Endothelial cell (in vitro differentiated cells): ENCODE data around the gene GJC1. TPM values are rescaled to one million over a fixed set of nuclear protein-coding genes. Genes with fewer than 3 reads are reported as not detected.
"Not testable (repeated sequence)": the region's sequence is repeated elsewhere in the genome, so short reads cannot be mapped to it uniquely, and the experiment has no call there.

ENCODE experiments used
- DNase-seq: peaks from one replicate; pipeline ENCODE4 v3.0.0; 2021; ENCODE audit warnings: low spot score
- H3K27ac Mint-ChIP-seq: one replicate; pipeline ENCODE4 v1.8.0; 2021; ENCODE audit warnings: mixed read lengths, inconsistent platforms; ENCODE audit not compliant: unreplicated experiment
- H3K27me3 Mint-ChIP-seq: one replicate; pipeline ENCODE4 v1.8.0; 2021; ENCODE audit warnings: mild to moderate bottlenecking, moderate library complexity, mixed read lengths, inconsistent platforms; ENCODE audit not compliant: unreplicated experiment
- H3K36me3 Mint-ChIP-seq: one replicate; pipeline ENCODE4 v1.8.0; 2021; ENCODE audit warnings: mild to moderate bottlenecking, low read depth, mixed read lengths, inconsistent platforms; ENCODE audit not compliant: unreplicated experiment
- H3K4me1 Mint-ChIP-seq: one replicate; pipeline ENCODE4 v1.8.0; 2021; ENCODE audit warnings: mild to moderate bottlenecking, mixed read lengths, inconsistent platforms; ENCODE audit not compliant: unreplicated experiment
- H3K4me3 Mint-ChIP-seq: one replicate; pipeline ENCODE4 v1.8.0; 2021; ENCODE audit warnings: mild to moderate bottlenecking, mixed read lengths, inconsistent platforms; ENCODE audit not compliant: unreplicated experiment
- H3K9me3 Mint-ChIP-seq: one replicate; pipeline ENCODE4 v1.8.0; 2021; ENCODE audit warnings: mixed read lengths, inconsistent platforms; ENCODE audit not compliant: unreplicated experiment
- total RNA-seq: library from RNA; stranded (reverse); fragmentation: NEBNext Ultra II Directional; extraction: Animal tissue kit (Norgen Biotek cat#: 25700); gene quantifications from one replicate; pipeline ENCODE4 v1.2.1, GENCODE V29; 2021; ENCODE audit not compliant: unreplicated experiment
- TF ChIP-seq, protein P1 (sequence below): fragments of 200-600 bp; sonication (generic); IDR thresholded peaks from one replicate; pipeline ENCODE4 v1.5.0; 2021; ENCODE audit warnings: antibody characterized with exemption; ENCODE audit not compliant: unreplicated experiment

Gene GJC1
- total RNA-seq, 1 donor from 2014 or later, result 36.5 TPM

DNA sequence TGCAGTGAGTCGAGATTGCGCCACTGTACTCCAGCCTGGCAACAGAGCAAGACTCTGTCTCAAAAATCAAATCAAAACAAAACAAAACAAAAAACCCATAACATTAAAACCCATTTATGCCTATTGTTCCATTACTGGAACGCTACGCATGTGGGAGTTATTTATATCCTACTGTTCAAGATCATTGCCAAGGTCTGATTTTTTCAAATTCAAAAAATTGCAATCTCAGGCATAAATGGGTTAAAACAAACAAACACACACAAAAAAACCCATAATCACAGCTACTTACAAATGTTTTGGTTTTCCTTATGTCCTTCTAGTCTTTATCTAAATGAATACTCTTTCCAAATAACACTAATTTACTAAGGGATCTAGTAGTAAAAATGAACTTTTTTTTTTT, 17.8 kb downstream of the GJC1 start:
- Mint-ChIP-seq H3K4me1 (no peaks in the 10 kb centered on the region), H3K4me3 (no peak overlapping the region), H3K27me3 (peaks cover 3% of the 10 kb centered on the region), H3K27ac (no peak overlapping the region), H3K36me3 (peaks cover 5% of the 10 kb centered on the region), H3K9me3 (no peaks in the 10 kb centered on the region)
- TF ChIP-seq, protein P1, sequence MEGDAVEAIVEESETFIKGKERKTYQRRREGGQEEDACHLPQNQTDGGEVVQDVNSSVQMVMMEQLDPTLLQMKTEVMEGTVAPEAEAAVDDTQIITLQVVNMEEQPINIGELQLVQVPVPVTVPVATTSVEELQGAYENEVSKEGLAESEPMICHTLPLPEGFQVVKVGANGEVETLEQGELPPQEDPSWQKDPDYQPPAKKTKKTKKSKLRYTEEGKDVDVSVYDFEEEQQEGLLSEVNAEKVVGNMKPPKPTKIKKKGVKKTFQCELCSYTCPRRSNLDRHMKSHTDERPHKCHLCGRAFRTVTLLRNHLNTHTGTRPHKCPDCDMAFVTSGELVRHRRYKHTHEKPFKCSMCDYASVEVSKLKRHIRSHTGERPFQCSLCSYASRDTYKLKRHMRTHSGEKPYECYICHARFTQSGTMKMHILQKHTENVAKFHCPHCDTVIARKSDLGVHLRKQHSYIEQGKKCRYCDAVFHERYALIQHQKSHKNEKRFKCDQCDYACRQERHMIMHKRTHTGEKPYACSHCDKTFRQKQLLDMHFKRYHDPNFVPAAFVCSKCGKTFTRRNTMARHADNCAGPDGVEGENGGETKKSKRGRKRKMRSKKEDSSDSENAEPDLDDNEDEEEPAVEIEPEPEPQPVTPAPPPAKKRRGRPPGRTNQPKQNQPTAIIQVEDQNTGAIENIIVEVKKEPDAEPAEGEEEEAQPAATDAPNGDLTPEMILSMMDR, result no peak
- DNase-seq, result no peak

DNA sequence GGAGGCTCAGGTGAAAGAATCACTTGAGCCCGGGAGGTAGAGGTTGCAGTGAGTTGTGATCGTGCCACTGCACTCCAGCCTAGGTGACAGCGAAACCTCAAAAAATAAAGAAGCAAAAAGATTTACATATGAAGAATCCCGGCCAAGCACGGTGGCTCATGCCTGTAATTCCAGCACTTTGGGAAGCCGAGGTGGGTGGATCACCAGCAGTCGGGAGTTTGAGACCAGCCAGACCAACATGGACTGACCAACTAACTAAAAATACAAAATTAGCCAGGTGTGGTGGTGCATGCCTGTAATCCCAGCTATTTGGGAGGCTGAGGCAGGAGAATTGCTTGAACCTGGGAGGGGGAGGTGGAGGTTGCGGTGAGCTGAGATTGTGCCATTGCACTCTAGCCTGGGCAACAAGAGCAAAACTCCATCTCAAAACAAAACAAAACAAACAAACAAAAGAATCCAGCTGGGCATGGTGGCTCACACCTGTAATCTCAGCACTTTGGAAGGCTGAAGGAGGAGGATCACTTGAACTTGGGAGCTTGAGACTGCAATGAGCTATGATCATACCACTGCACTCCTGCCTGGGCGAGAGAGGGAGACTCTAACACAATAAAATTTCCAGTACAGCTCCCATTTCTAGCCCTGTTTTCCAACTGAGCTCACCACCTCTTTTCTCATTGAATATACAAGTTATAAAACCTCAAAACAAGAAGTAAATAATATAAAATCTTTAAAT, 21.3 kb downstream of the GJC1 start:
- not testable (repeated sequence) for H3K27me3 Mint-ChIP-seq, H3K4me1 Mint-ChIP-seq, H3K4me3 Mint-ChIP-seq, DNase-seq, H3K9me3 Mint-ChIP-seq, H3K27ac Mint-ChIP-seq
- peaks cover 18% of the 10 kb centered on the region for H3K36me3 Mint-ChIP-seq

- no peaks in the 10 kb centered on the region for H3K9me3 Mint-ChIP-seq
- no peak for DNase-seq
- no peak overlapping the region for H3K4me3 Mint-ChIP-seq
- H3K4me1 Mint-ChIP-seq, result no peaks in the 10 kb centered on the region
- peaks cover 19% of the 10 kb centered on the region for H3K36me3 Mint-ChIP-seq
- no peak overlapping the region for H3K27ac Mint-ChIP-seq
- TF ChIP-seq, protein P1, result no peak
- H3K27me3 Mint-ChIP-seq, result peaks cover 3% of the 10 kb centered on the region
Observed at GRCh38 chr17:44808156-44808555, 21.9 kb downstream of the GJC1 start.

DNA sequence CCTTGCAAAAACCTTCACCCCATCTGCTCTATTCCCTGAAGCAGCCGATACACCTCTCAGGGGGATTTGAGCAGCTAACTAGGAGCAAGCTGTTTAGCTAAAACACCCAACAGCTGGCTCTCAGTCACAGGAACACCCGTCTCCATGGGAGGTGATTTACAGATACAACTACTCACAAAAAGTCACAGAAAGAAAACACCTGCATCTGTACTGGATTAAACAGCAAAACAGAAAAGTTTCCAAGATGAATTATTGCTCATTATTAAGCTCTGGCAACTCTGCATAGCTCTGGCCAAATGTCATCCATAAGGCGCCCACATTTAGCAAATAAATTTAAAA, 22.3 kb downstream of the GJC1 start:
- Mint-ChIP-seq H3K27ac (no peak overlapping the region), H3K27me3 (peaks cover under 1% of the 10 kb centered on the region), H3K9me3 (no peaks in the 10 kb centered on the region), H3K36me3 (peaks cover 18% of the 10 kb centered on the region), H3K4me3 (no peak overlapping the region), H3K4me1 (no peaks in the 10 kb centered on the region)
- TF ChIP-seq, protein P1, result no peak
- DNase-seq, result no peak

GRCh38 chr17:44807093-44807816, 22.8 kb downstream of the GJC1 start:
- Mint-ChIP-seq H3K27ac (no peak overlapping the region), H3K4me3 (no peak overlapping the region), H3K4me1 (no peaks in the 10 kb centered on the region), H3K9me3 (no peaks in the 10 kb centered on the region), H3K27me3 (no peaks in the 10 kb centered on the region), H3K36me3 (peaks cover 18% of the 10 kb centered on the region)
- no peak for DNase-seq
- TF ChIP-seq, protein P1, result no peak
